T1000 (cell line): ENCODE data around the gene MTR.
A peak's percentile ranks its signal among the peaks of the same experiment; 100 is the strongest.
"Not testable (repeated sequence)": the region's sequence is repeated elsewhere in the genome, so short reads cannot be mapped to it uniquely, and the experiment has no call there.

ENCODE experiments used
- DNase-seq: peaks from one replicate; lab custom pipeline; 2025; ENCODE audit warnings: mixed read lengths; lab: John Stamatoyannopoulos, UW

The MTR gene

GRCh38 chr1:236833575-236833974, 38.5 kb downstream of the MTR start:
- DNase-seq: no peak

GRCh38 chr1:236834876-236835275, 39.8 kb downstream of the MTR start:
- DNase-seq: no peak

GRCh38 chr1:236835491-236835890, 40.4 kb downstream of the MTR start:
- no peak for DNase-seq

GRCh38 chr1:236836157-236836556, 41.1 kb downstream of the MTR start:
- no peak for DNase-seq

- no peak for DNase-seq
Measured at GRCh38 chr1:236837115-236837514, 42.0 kb downstream of the MTR start.

GRCh38 chr1:236837897-236838296, 42.8 kb downstream of the MTR start:
- DNase-seq: no peak

- DNase-seq: no peak
Measured at GRCh38 chr1:236841341-236841740, 46.2 kb downstream of the MTR start.

GRCh38 chr1:236844499-236845271, 49.6 kb downstream of the MTR start:
- no peak for DNase-seq

- DNase-seq: no peak
Measured at GRCh38 chr1:236845830-236846229, 50.7 kb downstream of the MTR start.

- DNase-seq: no peak
Measured at GRCh38 chr1:236848274-236848923, 53.3 kb downstream of the MTR start.

- no peak for DNase-seq
Measured at GRCh38 chr1:236850077-236850979, 55.2 kb downstream of the MTR start.

- no peak for DNase-seq
Measured at GRCh38 chr1:236851871-236852270, 56.8 kb downstream of the MTR start.

GRCh38 chr1:236853921-236854604, 59.0 kb downstream of the MTR start:
- no peak for DNase-seq

GRCh38 chr1:236854605-236854983, 59.5 kb downstream of the MTR start:
- DNase-seq: peak; percentile 16

- not testable (repeated sequence) for DNase-seq
Measured at GRCh38 chr1:236856649-236857048, 61.6 kb downstream of the MTR start.

- DNase-seq: no peak
Measured at GRCh38 chr1:236858165-236858564, 63.1 kb downstream of the MTR start.

- no peak for DNase-seq
Measured at GRCh38 chr1:236860101-236860500, 65.0 kb downstream of the MTR start.

- no peak for DNase-seq
Measured at GRCh38 chr1:236860674-236861073, 65.6 kb downstream of the MTR start.

- no peak for DNase-seq
Measured at GRCh38 chr1:236861560-236862218, 66.6 kb downstream of the MTR start.

- DNase-seq: no peak
Measured at GRCh38 chr1:236862219-236862591, 67.1 kb downstream of the MTR start.

GRCh38 chr1:236862615-236863211, 67.6 kb downstream of the MTR start:
- DNase-seq: no peak
